Fibroblast of villous mesenchyme (primary cell): ENCODE results near the gene RGPD4. TPM values are rescaled to one million over a fixed set of nuclear protein-coding genes. Genes with fewer than 3 reads are reported as not detected.

Experiments used
- DNase-seq: peaks from one replicate; pipeline ENCODE4 v3.0.0-alpha.2; 2010; ENCODE audit warnings: low read depth
- H3K4me3 ChIP-seq: 2 replicates; pipeline ENCODE4 v1.5.1; 2011; ENCODE audit warnings: low read depth, mild to moderate bottlenecking, low read length
- CTCF ChIP-seq: IDR thresholded peaks from 2 replicates; pipeline ENCODE4 v1.5.1; 2012; ENCODE audit warnings: low read depth, mild to moderate bottlenecking, low read length; ENCODE audit not compliant: insufficient read depth
- total RNA-seq: library from RNA; depleted of rRNA; stranded (reverse); fragments of >200 nt; gene quantifications from 2 replicates; pipeline ENCODE4 v1.2.3, GENCODE V29; 2012

RGPD4 gene
- total RNA-seq, 1 donor, result not detected

- H3K4me3 ChIP-seq, result no peak overlapping the region
- no peak for TF ChIP-seq CTCF
- no peak for DNase-seq
Observed at GRCh38 chr2:107807988-107808387, 18.7 kb upstream of the RGPD4 start.

GRCh38 chr2:107808959-107809358, 17.7 kb upstream of the RGPD4 start:
- DNase-seq, result no peak
- TF ChIP-seq CTCF, result no peak
- H3K4me3 ChIP-seq, result no peak overlapping the region

GRCh38 chr2:107809835-107810234, 16.9 kb upstream of the RGPD4 start:
- no peak for TF ChIP-seq CTCF
- no peak overlapping the region for H3K4me3 ChIP-seq
- DNase-seq, result no peak

- no peak overlapping the region for H3K4me3 ChIP-seq
- DNase-seq, result no peak
- TF ChIP-seq CTCF, result no peak
Observed at GRCh38 chr2:107810734-107811133, 16.0 kb upstream of the RGPD4 start.

GRCh38 chr2:107811411-107811810, 15.3 kb upstream of the RGPD4 start:
- DNase-seq, result no peak
- TF ChIP-seq CTCF, result no peak
- no peak overlapping the region for H3K4me3 ChIP-seq

- TF ChIP-seq CTCF, result no peak
- no peak for DNase-seq
- H3K4me3 ChIP-seq, result no peak overlapping the region
Observed at GRCh38 chr2:107812006-107812405, 14.7 kb upstream of the RGPD4 start.

GRCh38 chr2:107817378-107817777, 9.3 kb upstream of the RGPD4 start:
- no peak for TF ChIP-seq CTCF
- H3K4me3 ChIP-seq, result no peak overlapping the region
- no peak for DNase-seq
